ENCODE data around the gene BZW1. TPM values are rescaled to one million over a fixed set of nuclear protein-coding genes. Genes with fewer than 3 reads are reported as not detected.

BZW1 gene
- total and polyA plus RNA-seq, 2 donors from 2014 or later = 50.5 to 188 TPM

GRCh38 chr2:200790185-200790584 is 21.5 kb upstream of the BZW1 start:
- H3K4me1 ChIP-seq (ENCODE audit: control insufficient read depth in 2 of 3, insufficient read depth in 2 of 3, low read depth in 1 of 3, low read length in 3 of 3) = peaks cover 0 to 11% (median 9%) of the 10 kb centered on the region in 3 donors
- no peak overlapping the region for H3K4me3 ChIP-seq (ENCODE audit: low read length in 3 of 3)
- FAIRE-seq = no peak
- H3K36me3 ChIP-seq (ENCODE audit: control insufficient read depth in 2 of 3, insufficient read depth in 3 of 3, low read length in 3 of 3) = no peaks in the 10 kb centered on the region
- no peak for DNase-seq
- intact Hi-C loops (cut with DNase I) = no loop called here
- no peak for TF ChIP-seq CTCF (IDR thresholded peaks at IDR 0.05; ENCODE audit: borderline replicate concordance, extremely low read depth, insufficient read depth)
- no peaks in the 10 kb centered on the region for H3K27me3 ChIP-seq (ENCODE audit: control insufficient read depth, insufficient read depth, low read length)
- H3K9me3 ChIP-seq (ENCODE audit: control insufficient read depth in 2 of 3, insufficient read depth in 1 of 3, low read length in 3 of 3) = no peaks in the 10 kb centered on the region
- H3K27ac ChIP-seq (ENCODE audit: low read depth in 2 of 2, low read length in 2 of 2) = no peak overlapping the region
- no peak overlapping the region for H3K9ac ChIP-seq (ENCODE audit: low read length in 3 of 3)

DNA sequence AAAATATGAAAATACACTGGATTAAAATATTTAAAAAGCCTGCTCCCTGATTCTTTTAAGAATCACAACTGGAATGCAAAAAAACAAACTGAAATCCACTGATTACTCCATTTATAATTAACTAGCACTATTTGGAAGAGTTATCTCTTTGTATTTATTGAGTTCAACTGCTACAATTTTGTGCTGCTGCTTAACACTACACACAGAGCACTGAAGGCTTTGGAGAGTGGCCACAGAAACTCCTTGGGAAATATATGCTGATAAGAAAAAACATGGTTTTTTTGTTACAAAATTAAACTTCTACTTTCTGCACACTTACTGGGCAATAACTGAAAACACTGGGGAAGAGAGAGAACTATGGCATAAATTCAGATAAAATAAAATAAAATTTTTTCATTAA is 19.8 kb upstream of the BZW1 start:
- no peaks in the 10 kb centered on the region for H3K9me3 ChIP-seq (ENCODE audit: control insufficient read depth in 2 of 3, insufficient read depth in 1 of 3, low read length in 3 of 3)
- no peak overlapping the region for H3K9ac ChIP-seq (ENCODE audit: low read length in 3 of 3)
- H3K36me3 ChIP-seq (ENCODE audit: control insufficient read depth in 2 of 3, insufficient read depth in 3 of 3, low read length in 3 of 3) = no peaks in the 10 kb centered on the region
- H3K4me3 ChIP-seq (ENCODE audit: low read length in 3 of 3) = no peak overlapping the region
- intact Hi-C loops (cut with DNase I) = no loop called here
- no peaks in the 10 kb centered on the region for H3K27me3 ChIP-seq (ENCODE audit: control insufficient read depth, insufficient read depth, low read length)
- no peak for FAIRE-seq
- H3K4me1 ChIP-seq (ENCODE audit: control insufficient read depth in 2 of 3, insufficient read depth in 2 of 3, low read depth in 1 of 3, low read length in 3 of 3) = peaks cover 0 to 11% (median 7%) of the 10 kb centered on the region in 3 donors
- no peak overlapping the region for H3K27ac ChIP-seq (ENCODE audit: low read depth in 2 of 2, low read length in 2 of 2)
- DNase-seq = no peak
- TF ChIP-seq CTCF (IDR thresholded peaks at IDR 0.05; ENCODE audit: borderline replicate concordance, extremely low read depth, insufficient read depth) = no peak

GRCh38 chr2:200794143-200794542 is 17.6 kb upstream of the BZW1 start:
- TF ChIP-seq CTCF (IDR thresholded peaks at IDR 0.05; ENCODE audit: borderline replicate concordance, extremely low read depth, insufficient read depth) = no peak
- FAIRE-seq = no peak

DNA sequence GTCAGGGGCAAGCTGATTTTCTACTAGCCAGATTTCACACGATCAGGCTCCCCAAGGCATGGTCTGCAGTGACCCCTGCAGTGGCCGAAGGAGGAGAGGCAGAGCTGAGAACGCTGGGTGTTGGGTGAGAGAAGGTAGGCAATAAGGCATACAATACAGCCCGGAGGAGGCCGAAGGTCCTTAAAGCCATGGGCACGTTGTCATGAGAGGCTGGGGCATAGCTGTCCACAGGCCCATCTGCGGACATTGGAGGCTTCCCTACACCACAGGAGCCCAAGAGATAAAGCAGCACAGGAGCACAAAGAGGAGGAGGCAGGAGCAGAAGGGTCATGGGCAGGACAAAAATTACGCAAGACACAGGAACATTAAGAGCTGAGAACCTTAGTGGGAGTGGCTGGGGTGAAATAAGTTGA is 16.7 kb upstream of the BZW1 start:
- H3K36me3 ChIP-seq (ENCODE audit: control insufficient read depth in 2 of 3, insufficient read depth in 3 of 3, low read length in 3 of 3) = no peaks in the 10 kb centered on the region
- intact Hi-C loops (cut with DNase I) = no loop called here
- no peak overlapping the region for H3K4me3 ChIP-seq (ENCODE audit: low read length in 3 of 3)
- no peak overlapping the region for H3K27ac ChIP-seq (ENCODE audit: low read depth in 2 of 2, low read length in 2 of 2)
- H3K9ac ChIP-seq (ENCODE audit: low read length in 3 of 3) = no peak overlapping the region
- H3K4me1 ChIP-seq (ENCODE audit: control insufficient read depth in 2 of 3, insufficient read depth in 2 of 3, low read depth in 1 of 3, low read length in 3 of 3) = no peaks in the 10 kb centered on the region
- DNase-seq (no peak), FAIRE-seq (no peak)
- H3K9me3 ChIP-seq (ENCODE audit: control insufficient read depth in 2 of 3, insufficient read depth in 1 of 3, low read length in 3 of 3) = no peaks in the 10 kb centered on the region
- H3K27me3 ChIP-seq (ENCODE audit: control insufficient read depth, insufficient read depth, low read length) = no peaks in the 10 kb centered on the region
- TF ChIP-seq CTCF (IDR thresholded peaks at IDR 0.05; ENCODE audit: borderline replicate concordance, extremely low read depth, insufficient read depth) = no peak

More at GRCh38 chr2:200794143-200794542, 17.6 kb upstream of the BZW1 start:
- H3K36me3 ChIP-seq (ENCODE audit: control insufficient read depth in 2 of 3, insufficient read depth in 3 of 3, low read length in 3 of 3) = no peaks in the 10 kb centered on the region
- no peak overlapping the region for H3K9ac ChIP-seq (ENCODE audit: low read length in 3 of 3)
- intact Hi-C loops (cut with DNase I) = no loop called here
- no peak overlapping the region for H3K4me3 ChIP-seq (ENCODE audit: low read length in 3 of 3)
- H3K4me1 ChIP-seq (ENCODE audit: control insufficient read depth in 2 of 3, insufficient read depth in 2 of 3, low read depth in 1 of 3, low read length in 3 of 3) = no peaks in the 10 kb centered on the region
- H3K9me3 ChIP-seq (ENCODE audit: control insufficient read depth in 2 of 3, insufficient read depth in 1 of 3, low read length in 3 of 3) = no peaks in the 10 kb centered on the region
- H3K27me3 ChIP-seq (ENCODE audit: control insufficient read depth, insufficient read depth, low read length) = no peaks in the 10 kb centered on the region
- DNase-seq = no peak
- no peak overlapping the region for H3K27ac ChIP-seq (ENCODE audit: low read depth in 2 of 2, low read length in 2 of 2)

Data from kidney (tissue), 14 donors.